ENCODE results near the gene ABCC9. TPM values are rescaled to one million over a fixed set of nuclear protein-coding genes. Genes with fewer than 3 reads are reported as not detected.
"Not testable (repeated sequence)": the region's sequence is repeated elsewhere in the genome, so short reads cannot be mapped to it uniquely, and the experiment has no call there.

The ABCC9 gene
- total RNA-seq, 2 experiments from 2014 or later = not detected

DNA sequence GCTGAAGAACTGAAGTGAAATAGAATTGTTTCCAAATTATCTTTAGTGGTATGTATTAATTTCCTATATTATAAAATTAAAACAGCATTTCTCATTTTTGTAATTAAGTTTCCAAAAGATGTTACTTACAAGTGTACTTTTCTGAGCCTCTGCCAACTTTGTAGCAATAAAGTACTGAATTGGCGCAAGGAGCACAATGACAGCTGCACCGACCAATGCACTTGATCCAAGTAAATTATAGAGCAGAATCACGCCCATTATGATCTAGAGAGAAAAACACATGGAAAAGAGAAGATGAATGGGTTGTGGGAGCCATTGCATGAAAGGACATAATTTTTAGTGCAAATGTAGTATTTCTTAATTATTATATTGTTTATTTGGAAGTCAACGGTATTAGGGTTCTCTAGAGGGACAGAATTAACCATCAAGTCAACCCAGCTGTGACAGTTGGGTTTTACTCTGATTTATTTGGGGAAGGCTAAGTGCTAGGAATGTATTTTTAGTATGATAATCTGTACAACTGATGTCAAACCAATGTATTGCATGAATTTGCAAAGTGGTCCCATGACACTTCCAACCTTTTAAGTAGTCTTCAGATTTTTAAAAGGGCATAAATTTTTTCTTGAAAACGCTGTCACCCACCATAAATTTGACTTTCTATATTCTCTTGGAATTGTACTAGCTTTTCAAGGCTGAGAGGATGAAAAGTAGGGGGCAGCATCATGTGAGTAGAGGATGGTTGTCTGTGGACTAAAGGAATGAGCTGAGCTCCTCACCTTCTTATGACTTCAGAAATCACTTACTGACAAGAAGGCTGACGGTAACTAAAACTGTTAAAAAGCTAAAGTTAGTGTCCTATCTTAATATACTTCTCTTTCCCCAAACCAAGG lies 33.0 kb downstream of the ABCC9 start:
- Mint-ChIP-seq H3K36me3 (no peaks in the 10 kb centered on the region), H3K4me3 (no peak overlapping the region), H3K27me3 (peaks cover 3% of the 10 kb centered on the region), H3K4me1 (no peaks in the 10 kb centered on the region), H3K27ac (no peak overlapping the region), H3K9me3 (no peaks in the 10 kb centered on the region)
- no peak for DNase-seq

DNA sequence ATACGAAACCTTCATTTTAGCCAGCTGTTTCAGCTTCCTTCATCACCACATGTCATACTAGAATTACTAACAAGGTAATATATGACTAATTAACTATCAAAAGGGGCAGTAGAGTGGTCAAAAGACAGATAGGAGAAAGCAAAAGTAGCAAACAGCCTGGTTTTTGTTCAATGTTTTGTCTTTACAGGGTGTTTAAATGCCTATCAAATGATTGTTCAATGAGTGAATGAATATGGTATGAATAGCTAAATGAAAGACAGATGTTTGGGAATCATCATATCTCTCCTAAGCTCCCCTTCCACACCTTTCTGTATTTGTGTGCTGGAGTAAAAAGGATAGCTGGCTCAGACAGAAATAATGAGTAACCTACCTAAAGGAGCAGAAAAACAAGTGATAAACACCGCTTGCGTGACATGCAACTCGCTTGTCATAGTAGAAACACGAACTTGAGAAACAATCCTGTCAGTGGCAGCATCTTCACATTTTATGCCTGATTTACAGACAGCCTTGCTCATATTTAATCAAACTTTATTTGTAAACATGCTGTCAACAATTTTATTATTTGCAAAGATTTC lies 34.2 kb downstream of the ABCC9 start:
- no peak for DNase-seq
- Mint-ChIP-seq H3K9me3 (no peaks in the 10 kb centered on the region), H3K4me3 (no peak overlapping the region), H3K4me1 (no peaks in the 10 kb centered on the region), H3K36me3 (no peaks in the 10 kb centered on the region), H3K27me3 (peaks cover 3% of the 10 kb centered on the region), H3K27ac (no peak overlapping the region)

DNA sequence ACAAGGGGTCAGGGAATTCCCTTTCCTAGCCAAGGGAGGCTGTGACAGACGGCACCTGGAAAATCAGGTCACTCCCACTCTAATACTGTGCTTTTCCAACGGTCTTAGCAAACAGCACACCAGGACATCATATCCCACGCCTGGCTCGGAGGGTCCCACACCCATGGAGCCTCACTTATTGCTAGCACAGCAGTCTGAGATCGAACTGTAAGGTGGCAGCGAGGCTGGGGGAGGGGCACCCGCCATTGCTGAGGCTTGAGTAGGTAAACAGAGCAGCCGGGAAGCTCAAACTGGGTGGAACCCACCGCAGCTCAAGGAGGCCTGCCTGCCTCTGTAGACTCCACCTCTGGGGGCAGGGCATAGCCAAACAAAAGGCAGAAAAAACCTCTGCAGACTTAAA lies 41.7 kb downstream of the ABCC9 start:
- not testable (repeated sequence) for H3K4me1 Mint-ChIP-seq, H3K27ac Mint-ChIP-seq, DNase-seq, H3K36me3 Mint-ChIP-seq, H3K9me3 Mint-ChIP-seq, H3K4me3 Mint-ChIP-seq, H3K27me3 Mint-ChIP-seq

- Mint-ChIP-seq H3K4me1 (no peaks in the 10 kb centered on the region), H3K4me3 (no peak overlapping the region), H3K36me3 (no peaks in the 10 kb centered on the region), H3K27ac (no peak overlapping the region), H3K27me3 (no peaks in the 10 kb centered on the region), H3K9me3 (no peaks in the 10 kb centered on the region)
- DNase-seq = no peak
Measured at GRCh38 chr12:21895651-21896050, 45.6 kb downstream of the ABCC9 start.

DNA sequence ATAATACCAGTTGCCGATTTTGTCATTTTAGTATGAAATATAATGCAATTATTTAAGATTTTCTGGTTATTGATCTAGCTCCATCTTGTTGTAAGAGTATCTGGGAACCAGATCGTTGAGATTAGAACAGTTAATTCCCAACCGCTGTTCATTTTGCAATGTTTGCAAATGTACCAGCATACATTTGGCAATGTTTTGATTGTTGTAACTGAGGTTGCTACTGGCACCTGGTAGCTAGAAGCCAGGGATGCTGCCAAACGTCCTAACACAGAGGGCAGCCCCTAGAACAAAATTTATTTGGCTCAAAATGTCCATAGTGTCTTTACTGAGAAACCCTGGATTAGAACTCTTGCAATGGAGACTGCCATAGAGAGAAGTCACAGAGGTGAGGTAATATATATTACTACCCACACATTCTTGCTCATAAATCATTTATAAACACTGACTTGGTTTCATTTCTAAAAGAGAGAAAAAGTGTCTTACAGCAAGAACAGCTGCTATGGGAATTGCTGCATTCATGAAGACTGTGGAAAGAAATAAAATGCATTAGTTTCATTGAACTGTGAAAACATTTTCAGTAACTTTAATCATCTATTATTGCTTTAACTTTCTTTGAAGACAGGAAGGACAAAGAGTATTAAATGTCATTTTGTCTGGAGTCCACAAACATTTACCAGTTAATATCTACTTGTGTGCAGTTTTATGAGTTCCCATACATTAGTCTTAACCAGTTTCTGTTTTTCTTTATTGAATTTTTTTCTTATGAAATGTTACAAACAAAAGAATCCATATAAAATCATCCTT lies 46.2 kb downstream of the ABCC9 start:
- no peak overlapping the region for H3K27ac Mint-ChIP-seq

DNA sequence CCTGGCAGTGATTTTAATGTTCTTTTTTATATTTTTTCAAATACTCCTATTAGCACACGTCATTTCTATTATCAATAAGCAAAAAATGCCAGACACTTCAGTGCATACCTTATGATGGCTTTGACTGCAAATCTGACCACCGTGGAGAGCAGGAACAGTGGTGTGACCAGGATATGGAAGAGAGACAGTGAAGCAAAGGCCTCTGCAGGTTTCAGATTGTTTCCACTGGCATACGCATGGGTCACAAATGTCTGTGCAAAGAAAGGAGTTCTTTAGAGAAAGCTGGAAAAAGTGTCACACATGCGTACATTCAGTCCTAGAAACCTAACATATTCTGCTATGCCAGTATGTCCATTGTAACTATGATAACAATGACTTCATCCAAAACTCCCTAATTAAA lies 47.3 kb downstream of the ABCC9 start:
- Mint-ChIP-seq H3K9me3 (peaks cover 4% of the 10 kb centered on the region), H3K4me3 (no peak overlapping the region), H3K27ac (no peak overlapping the region), H3K36me3 (no peaks in the 10 kb centered on the region), H3K27me3 (no peaks in the 10 kb centered on the region), H3K4me1 (no peaks in the 10 kb centered on the region)
- DNase-seq = no peak

More for the DNA sequence above, 46.2 kb downstream of the ABCC9 start:
- no peak for DNase-seq
- H3K9me3 Mint-ChIP-seq = peaks cover 4% of the 10 kb centered on the region
- H3K4me1 Mint-ChIP-seq = no peaks in the 10 kb centered on the region
- no peaks in the 10 kb centered on the region for H3K36me3 Mint-ChIP-seq
- no peaks in the 10 kb centered on the region for H3K27me3 Mint-ChIP-seq
- H3K4me3 Mint-ChIP-seq = no peak overlapping the region

- peaks cover 4% of the 10 kb centered on the region for H3K9me3 Mint-ChIP-seq
- H3K27me3 Mint-ChIP-seq = no peaks in the 10 kb centered on the region
- no peaks in the 10 kb centered on the region for H3K4me1 Mint-ChIP-seq
- H3K4me3 Mint-ChIP-seq = no peak overlapping the region
- H3K27ac Mint-ChIP-seq = no peak overlapping the region
- DNase-seq = no peak
- no peaks in the 10 kb centered on the region for H3K36me3 Mint-ChIP-seq
Measured at GRCh38 chr12:21892341-21892740, 48.9 kb downstream of the ABCC9 start.

DNA sequence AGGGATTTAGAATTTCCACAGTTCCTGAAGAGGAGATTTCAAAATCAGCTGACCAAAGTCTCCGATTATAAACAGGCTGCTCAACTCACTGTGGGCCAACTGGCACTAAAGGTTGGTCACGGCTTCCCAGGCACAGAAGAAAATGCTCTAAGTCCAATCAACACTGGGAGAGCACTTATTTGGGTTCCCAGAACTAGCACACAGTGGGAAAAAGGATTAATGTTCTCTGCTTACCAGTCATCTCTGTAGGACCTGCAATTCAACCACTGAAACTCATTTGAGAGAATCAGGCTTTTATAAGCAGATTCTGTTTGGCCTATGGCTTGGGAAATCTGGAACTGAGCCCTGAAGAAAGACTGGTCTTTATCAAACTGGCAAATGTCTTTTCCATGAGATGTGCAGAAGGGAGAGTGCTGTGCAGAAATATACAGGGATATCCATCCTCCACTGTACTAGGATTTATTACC lies 49.4 kb downstream of the ABCC9 start:
- no peaks in the 10 kb centered on the region for H3K4me1 Mint-ChIP-seq
- H3K9me3 Mint-ChIP-seq = peaks cover 4% of the 10 kb centered on the region
- H3K36me3 Mint-ChIP-seq = no peaks in the 10 kb centered on the region
- no peak overlapping the region for H3K27ac Mint-ChIP-seq
- no peak for DNase-seq
- H3K27me3 Mint-ChIP-seq = peaks cover 2% of the 10 kb centered on the region
- H3K4me3 Mint-ChIP-seq = no peak overlapping the region

- DNase-seq = no peak
- H3K27ac Mint-ChIP-seq = no peak overlapping the region
- no peaks in the 10 kb centered on the region for H3K36me3 Mint-ChIP-seq
- no peak overlapping the region for H3K4me3 Mint-ChIP-seq
- H3K4me1 Mint-ChIP-seq = no peaks in the 10 kb centered on the region
- H3K9me3 Mint-ChIP-seq = peaks cover 4% of the 10 kb centered on the region
- peaks cover 4% of the 10 kb centered on the region for H3K27me3 Mint-ChIP-seq
Measured at GRCh38 chr12:21888276-21888863, 52.9 kb downstream of the ABCC9 start.

GRCh38 chr12:21884936-21885335 lies 56.3 kb downstream of the ABCC9 start:
- H3K27me3 Mint-ChIP-seq = peaks cover 7% of the 10 kb centered on the region
- H3K4me3 Mint-ChIP-seq = no peak overlapping the region
- no peaks in the 10 kb centered on the region for H3K36me3 Mint-ChIP-seq
- no peaks in the 10 kb centered on the region for H3K9me3 Mint-ChIP-seq
- H3K27ac Mint-ChIP-seq = no peak overlapping the region
- DNase-seq = no peak
- no peaks in the 10 kb centered on the region for H3K4me1 Mint-ChIP-seq

GRCh38 chr12:21882635-21883034 lies 58.6 kb downstream of the ABCC9 start:
- no peak overlapping the region for H3K4me3 Mint-ChIP-seq
- no peaks in the 10 kb centered on the region for H3K4me1 Mint-ChIP-seq
- peaks cover 7% of the 10 kb centered on the region for H3K27me3 Mint-ChIP-seq
- H3K9me3 Mint-ChIP-seq = no peaks in the 10 kb centered on the region
- no peak for DNase-seq
- H3K27ac Mint-ChIP-seq = no peak overlapping the region
- no peaks in the 10 kb centered on the region for H3K36me3 Mint-ChIP-seq

DNA sequence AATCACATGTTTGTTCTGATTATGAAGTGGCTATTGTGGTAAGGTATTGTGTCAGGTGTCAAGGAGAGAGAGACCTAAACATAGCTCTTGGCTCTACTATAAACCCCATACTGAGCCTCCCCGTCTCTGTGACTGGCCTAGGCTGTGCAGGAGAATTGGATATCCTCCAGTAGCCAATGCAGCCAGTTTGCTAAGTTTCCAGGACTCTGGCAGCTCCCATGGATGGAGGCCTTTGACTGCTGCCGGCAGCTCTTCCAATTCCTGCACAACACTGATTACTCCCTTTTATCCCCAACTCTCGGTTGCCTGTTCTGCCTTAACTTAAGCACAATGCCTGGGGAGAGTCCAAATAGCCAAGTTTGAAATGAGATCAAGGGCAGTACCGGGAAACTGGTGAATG lies 59.3 kb downstream of the ABCC9 start:
- Mint-ChIP-seq H3K4me1 (no peaks in the 10 kb centered on the region), H3K36me3 (no peaks in the 10 kb centered on the region), H3K9me3 (no peaks in the 10 kb centered on the region), H3K27ac (no peak overlapping the region), H3K4me3 (no peak overlapping the region), H3K27me3 (peaks cover 14% of the 10 kb centered on the region)
- DNase-seq = no peak

GRCh38 chr12:21879312-21879711 lies 61.9 kb downstream of the ABCC9 start:
- Mint-ChIP-seq H3K4me1 (no peaks in the 10 kb centered on the region), H3K27ac (no peak overlapping the region), H3K27me3 (peaks cover 10% of the 10 kb centered on the region), H3K9me3 (no peaks in the 10 kb centered on the region), H3K36me3 (no peaks in the 10 kb centered on the region), H3K4me3 (no peak overlapping the region)
- no peak for DNase-seq

GRCh38 chr12:21877293-21877982 lies 63.8 kb downstream of the ABCC9 start:
- H3K4me3 Mint-ChIP-seq = no peak overlapping the region
- no peaks in the 10 kb centered on the region for H3K9me3 Mint-ChIP-seq
- DNase-seq = no peak
- no peaks in the 10 kb centered on the region for H3K4me1 Mint-ChIP-seq
- H3K36me3 Mint-ChIP-seq = no peaks in the 10 kb centered on the region
- H3K27ac Mint-ChIP-seq = no peak overlapping the region
- H3K27me3 Mint-ChIP-seq = peaks cover 10% of the 10 kb centered on the region
